Bronchial epithelial cell (primary cell): ENCODE results near the gene EXOSC2. TPM values are rescaled to one million over a fixed set of nuclear protein-coding genes. Genes with fewer than 3 reads are reported as not detected.

Source experiments
- DNase-seq: peaks from one replicate; pipeline ENCODE4 v3.0.0-alpha.2; 2010; ENCODE audit warnings: low read depth
- FAIRE-seq: peaks from 2 replicates; lab custom pipeline; 2011; peaks lifted over from hg19 to GRCh38; lab: Jason Lieb, UNC
- H3K27me3 ChIP-seq: 2 replicates; pipeline ENCODE4 v1.5.1; 2011; ENCODE audit warnings: low read length; ENCODE audit not compliant: control insufficient read depth, insufficient read depth
- H3K36me3 ChIP-seq: 2 replicates; pipeline ENCODE4 v1.5.1; 2011; ENCODE audit warnings: low read length; ENCODE audit not compliant: control insufficient read depth, insufficient read depth
- H3K4me3 ChIP-seq: 2 replicates; pipeline ENCODE4 v1.5.1; 2011; ENCODE audit warnings: mild to moderate bottlenecking, low read depth, low read length, control low read depth
- CTCF ChIP-seq: IDR thresholded peaks from 2 replicates; pipeline ENCODE4 v1.5.1; 2011; ENCODE audit warnings: mild to moderate bottlenecking, moderate library complexity, low read length, control low read depth, inconsistent platforms; ENCODE audit not compliant: insufficient read depth, severe bottlenecking
- total RNA-seq: library from RNA; depleted of rRNA; stranded (reverse); fragments of >200 nt; gene quantifications from 2 replicates; pipeline ENCODE4 v1.2.1, GENCODE V29; 2014

The EXOSC2 gene
- total RNA-seq, 1 donor from 2014 or later = 38.7 TPM

- peaks cover 14% of the 10 kb centered on the region for H3K36me3 ChIP-seq
- H3K27me3 ChIP-seq = no peaks in the 10 kb centered on the region
- FAIRE-seq (no peak), DNase-seq (no peak)
- no peak for TF ChIP-seq CTCF
- H3K4me3 ChIP-seq = no peak overlapping the region
Observed at GRCh38 chr9:130696139-130696650, 2.6 kb downstream of the EXOSC2 start.

- H3K4me3 ChIP-seq = no peak overlapping the region
- H3K36me3 ChIP-seq = peaks cover 18% of the 10 kb centered on the region
- TF ChIP-seq CTCF = no peak
- DNase-seq = peak; percentile 58
- no peak for FAIRE-seq
- no peaks in the 10 kb centered on the region for H3K27me3 ChIP-seq
Observed at GRCh38 chr9:130696996-130697395, 3.4 kb downstream of the EXOSC2 start.

- Histone ChIP-seq H3K4me3 (no peak overlapping the region), H3K36me3 (peaks cover 20% of the 10 kb centered on the region), H3K27me3 (no peaks in the 10 kb centered on the region)
- DNase-seq (no peak), FAIRE-seq (no peak)
- TF ChIP-seq CTCF = no peak
Observed at GRCh38 chr9:130698514-130698913, 4.9 kb downstream of the EXOSC2 start.

GRCh38 chr9:130699047-130699446 lies 5.5 kb downstream of the EXOSC2 start:
- FAIRE-seq (no peak), DNase-seq (no peak)
- TF ChIP-seq CTCF = no peak
- H3K36me3 ChIP-seq = peaks cover 25% of the 10 kb centered on the region
- no peak overlapping the region for H3K4me3 ChIP-seq
- H3K27me3 ChIP-seq = no peaks in the 10 kb centered on the region

GRCh38 chr9:130701059-130702022 lies 7.8 kb downstream of the EXOSC2 start:
- Histone ChIP-seq H3K36me3 (peaks cover 23% of the 10 kb centered on the region), H3K4me3 (no peak overlapping the region), H3K27me3 (no peaks in the 10 kb centered on the region)
- DNase-seq (peak; percentile 47), FAIRE-seq (no peak)
- TF ChIP-seq CTCF = peak; percentile 94
